Measurements from ENCODE around the gene PAM16.

Gene PAM16

DNA sequence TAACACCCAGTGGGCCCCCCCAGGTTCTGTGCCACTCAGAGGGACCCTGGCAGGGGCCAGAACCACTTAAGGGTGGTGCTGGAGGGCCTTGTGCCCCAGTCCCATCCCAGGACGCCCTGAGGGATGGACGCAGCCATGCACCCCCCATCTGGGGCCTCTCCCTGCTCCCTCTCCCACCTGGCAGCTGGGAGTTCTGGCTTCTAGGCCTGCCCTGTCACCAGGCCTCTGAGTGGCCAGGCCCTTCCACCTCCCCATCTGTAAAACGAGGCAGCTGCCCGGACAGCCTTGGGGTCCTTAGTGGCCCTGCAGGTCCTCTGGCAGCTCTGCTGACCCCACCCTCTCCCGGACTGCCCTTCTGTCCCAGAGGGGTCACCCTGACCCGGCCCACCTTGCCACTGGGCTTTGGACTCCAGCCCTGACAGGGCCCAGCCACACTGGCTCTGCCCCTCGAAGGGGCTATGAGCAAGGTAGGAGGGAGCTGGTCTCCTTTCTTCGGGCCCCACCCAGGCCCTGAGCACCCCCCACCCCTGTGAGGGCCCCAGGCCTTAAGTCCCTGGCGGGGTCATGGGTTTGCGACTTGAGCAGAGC, 12.3 kb downstream of the PAM16 start:
- Histone ChIP-seq H3K4me1 (ENCODE audit: insufficient read depth, poor library complexity, severe bottlenecking) (no peaks in the 10 kb centered on the region), H3K27ac (ENCODE audit: poor library complexity, severe bottlenecking) (no peak overlapping the region), H3K27me3 (ENCODE audit: insufficient read depth, poor library complexity, severe bottlenecking) (no peaks in the 10 kb centered on the region), H3K9me3 (ENCODE audit: severe bottlenecking) (no peaks in the 10 kb centered on the region), H3K4me3 (ENCODE audit: severe bottlenecking) (no peak overlapping the region), H3K36me3 (ENCODE audit: low read depth) (peaks cover 44% of the 10 kb centered on the region)
- no peak for DNase-seq (ENCODE audit: low spot score)
- no peak for ATAC-seq (ENCODE audit: low read depth)
- TF ChIP-seq, protein P1, sequence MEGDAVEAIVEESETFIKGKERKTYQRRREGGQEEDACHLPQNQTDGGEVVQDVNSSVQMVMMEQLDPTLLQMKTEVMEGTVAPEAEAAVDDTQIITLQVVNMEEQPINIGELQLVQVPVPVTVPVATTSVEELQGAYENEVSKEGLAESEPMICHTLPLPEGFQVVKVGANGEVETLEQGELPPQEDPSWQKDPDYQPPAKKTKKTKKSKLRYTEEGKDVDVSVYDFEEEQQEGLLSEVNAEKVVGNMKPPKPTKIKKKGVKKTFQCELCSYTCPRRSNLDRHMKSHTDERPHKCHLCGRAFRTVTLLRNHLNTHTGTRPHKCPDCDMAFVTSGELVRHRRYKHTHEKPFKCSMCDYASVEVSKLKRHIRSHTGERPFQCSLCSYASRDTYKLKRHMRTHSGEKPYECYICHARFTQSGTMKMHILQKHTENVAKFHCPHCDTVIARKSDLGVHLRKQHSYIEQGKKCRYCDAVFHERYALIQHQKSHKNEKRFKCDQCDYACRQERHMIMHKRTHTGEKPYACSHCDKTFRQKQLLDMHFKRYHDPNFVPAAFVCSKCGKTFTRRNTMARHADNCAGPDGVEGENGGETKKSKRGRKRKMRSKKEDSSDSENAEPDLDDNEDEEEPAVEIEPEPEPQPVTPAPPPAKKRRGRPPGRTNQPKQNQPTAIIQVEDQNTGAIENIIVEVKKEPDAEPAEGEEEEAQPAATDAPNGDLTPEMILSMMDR (IDR thresholded peaks at IDR 0.05; ENCODE audit: poor library complexity, severe bottlenecking): no peak

GRCh38 chr16:4338125-4338582, 13.0 kb downstream of the PAM16 start:
- Histone ChIP-seq H3K9me3 (ENCODE audit: severe bottlenecking) (no peaks in the 10 kb centered on the region), H3K36me3 (ENCODE audit: low read depth) (peaks cover 51% of the 10 kb centered on the region), H3K4me3 (ENCODE audit: severe bottlenecking) (no peak overlapping the region), H3K4me1 (ENCODE audit: insufficient read depth, poor library complexity, severe bottlenecking) (no peaks in the 10 kb centered on the region), H3K27me3 (ENCODE audit: insufficient read depth, poor library complexity, severe bottlenecking) (no peaks in the 10 kb centered on the region), H3K27ac (ENCODE audit: poor library complexity, severe bottlenecking) (no peak overlapping the region)
- TF ChIP-seq, protein P1 (IDR thresholded peaks at IDR 0.05; ENCODE audit: poor library complexity, severe bottlenecking): no peak
- DNase-seq (ENCODE audit: low spot score) (no peak), ATAC-seq (ENCODE audit: low read depth) (no peak)

GRCh38 chr16:4337540-4338088, 13.5 kb downstream of the PAM16 start:
- Histone ChIP-seq H3K27me3 (ENCODE audit: insufficient read depth, poor library complexity, severe bottlenecking) (no peaks in the 10 kb centered on the region), H3K36me3 (ENCODE audit: low read depth) (peaks cover 56% of the 10 kb centered on the region), H3K27ac (ENCODE audit: poor library complexity, severe bottlenecking) (no peak overlapping the region), H3K4me3 (ENCODE audit: severe bottlenecking) (no peak overlapping the region), H3K9me3 (ENCODE audit: severe bottlenecking) (no peaks in the 10 kb centered on the region), H3K4me1 (ENCODE audit: insufficient read depth, poor library complexity, severe bottlenecking) (no peaks in the 10 kb centered on the region)
- ATAC-seq (ENCODE audit: low read depth) (no peak), DNase-seq (ENCODE audit: low spot score) (no peak)
- TF ChIP-seq, protein P1 (IDR thresholded peaks at IDR 0.05; ENCODE audit: poor library complexity, severe bottlenecking): no peak

- Histone ChIP-seq H3K9me3 (ENCODE audit: severe bottlenecking) (no peaks in the 10 kb centered on the region), H3K36me3 (ENCODE audit: low read depth) (peaks cover 63% of the 10 kb centered on the region), H3K27ac (ENCODE audit: poor library complexity, severe bottlenecking) (no peak overlapping the region), H3K4me1 (ENCODE audit: insufficient read depth, poor library complexity, severe bottlenecking) (no peaks in the 10 kb centered on the region), H3K27me3 (ENCODE audit: insufficient read depth, poor library complexity, severe bottlenecking) (no peaks in the 10 kb centered on the region), H3K4me3 (ENCODE audit: severe bottlenecking) (no peak overlapping the region)
- ATAC-seq (ENCODE audit: low read depth) (no peak), DNase-seq (ENCODE audit: low spot score) (no peak)
- TF ChIP-seq, protein P1 (IDR thresholded peaks at IDR 0.05; ENCODE audit: poor library complexity, severe bottlenecking): no peak
Measured at GRCh38 chr16:4336701-4337539, 14.2 kb downstream of the PAM16 start.

All from RWPE2 (cell line).